Transverse colon (tissue), 4 donors: ENCODE results near the gene SLC25A13. TPM values are rescaled to one million over a fixed set of nuclear protein-coding genes. Genes with fewer than 3 reads are reported as not detected.

Experiments used
- DNase-seq: peaks from one replicate; pipeline ENCODE4 v3.0.0-alpha.2; 2019
- H3K27ac ChIP-seq, 4 donors: fragments of 200-600 bp; sonication (generic); 2 replicates each; pipeline ENCODE4 v1.5.1; 2016 to 2018; ENCODE audit warnings: inconsistent platforms in 4 of 4
- H3K27me3 ChIP-seq: fragments of 200-600 bp; sonication (generic); 2 replicates; pipeline ENCODE4 v1.5.1; 2017; ENCODE audit warnings: inconsistent platforms
- H3K36me3 ChIP-seq, 4 donors: fragments of 200-600 bp; sonication (generic); 2 replicates each; pipeline ENCODE4 v1.5.1; 2017 to 2019; ENCODE audit warnings: inconsistent platforms in 4 of 4
- H3K4me1 ChIP-seq, 4 donors: fragments of 200-600 bp; sonication (generic); 2 replicates each; pipeline ENCODE4 v1.5.1; 2017 to 2020; ENCODE audit warnings: inconsistent platforms in 4 of 4
- H3K4me3 ChIP-seq, 4 donors: fragments of 200-600 bp; sonication (generic); 1 replicate in 1 of 4; 2 replicates in 3 of 4; pipeline versions ENCODE4 v1.5.1 to v1.6.1; 2017 to 2019; ENCODE audit warnings: inconsistent platforms in 4 of 4
- H3K9me3 ChIP-seq, 2 donors: fragments of 200-600 bp; sonication (generic); 2 replicates each; pipeline ENCODE4 v1.5.1; 2017 to 2019; ENCODE audit warnings: inconsistent platforms in 2 of 2
- EP300 ChIP-seq: sonication (generic); formaldehyde crosslinking; IDR thresholded peaks from one replicate; pipeline ENCODE4 v1.6.1; 2017; ENCODE audit warnings: antibody characterized with exemption, low read depth
- POLR2A ChIP-seq: fragments of 450-650 bp; IDR thresholded peaks from one replicate; pipeline ENCODE4 v1.6.1; 2016; ENCODE audit warnings: antibody characterized with exemption, mild to moderate bottlenecking, moderate library complexity
- POLR2AphosphoS5 ChIP-seq, 3 donors: sonication (generic); formaldehyde crosslinking; IDR thresholded peaks; one replicate each; pipeline ENCODE4 v1.6.1; 2016; ENCODE audit warnings: antibody characterized with exemption in 3 of 3
- WGBS, 2 donors: methylation state at CpG; one replicate each; pipeline ENCODE4 v1.1.5; 2018; ENCODE audit warnings: low coverage in 1 of 2; 5-methylcytosine and 5-hydroxymethylcytosine counted together
- in situ Hi-C, 4 donors: fragments of 200-750 bp; cut with MboI; loops; one replicate each; pipeline versions ENCODE4 v1.15.0 to v1.15.1; 2017; ENCODE audit warnings: low sequenced_read_pairs in 3 of 4, low pct_ligation_motif_present in 1 of 4, low pct_unique_long_range_greater_than_20kb in 1 of 4
- intact Hi-C: fragments of 100-400 bp; cut with DNase I; formaldehyde crosslinking; loops from one replicate; pipeline ENCODE4 v1.15.1; 2023; ENCODE audit warnings: low total_unique reads
- total RNA-seq, 4 donors: library from RNA; depleted of rRNA; stranded (reverse); fragments of >200 nt; gene quantifications; one replicate each; pipeline ENCODE4 v1.1.0, GENCODE V29; 2016
- TF ChIP-seq, protein P1 (sequence below), 5 experiments: fragments of 200-600 bp in 3 of 5; fragments of 450-650 bp in 2 of 5; sonication (generic) in 3 of 5; IDR thresholded peaks; 1 replicate in 2 of 5; 2 replicates in 3 of 5; pipeline ENCODE4 v1.5.1; 2016 to 2017; ENCODE audit warnings: antibody characterized with exemption in 5 of 5, inconsistent platforms in 3 of 5, mild to moderate bottlenecking in 2 of 5, moderate library complexity in 1 of 5

Gene SLC25A13
- total RNA-seq, 4 donors from 2014 or later, result 7.8 to 68.9 (median 59.6) TPM

DNA sequence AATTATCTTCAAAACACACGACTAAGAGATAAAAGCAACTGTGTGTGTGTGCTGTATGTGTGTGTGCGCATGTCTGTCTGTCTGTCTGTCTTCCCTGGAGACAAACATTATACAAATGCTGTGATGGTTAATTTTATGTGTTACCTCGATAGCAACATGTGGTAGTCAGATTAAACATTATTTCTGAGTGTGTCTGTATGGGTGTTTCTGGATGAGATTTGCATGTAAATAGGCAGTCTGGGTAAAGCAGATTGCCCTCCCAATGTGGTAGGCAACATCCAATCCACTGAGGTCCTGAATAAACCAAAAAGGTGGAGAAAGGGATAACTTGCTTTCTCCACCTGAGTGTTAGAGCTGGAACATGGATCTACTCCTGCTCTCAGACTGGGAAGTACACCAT is 67.9 kb downstream of the SLC25A13 start:
- in situ Hi-C loops, result no loop called here

DNA sequence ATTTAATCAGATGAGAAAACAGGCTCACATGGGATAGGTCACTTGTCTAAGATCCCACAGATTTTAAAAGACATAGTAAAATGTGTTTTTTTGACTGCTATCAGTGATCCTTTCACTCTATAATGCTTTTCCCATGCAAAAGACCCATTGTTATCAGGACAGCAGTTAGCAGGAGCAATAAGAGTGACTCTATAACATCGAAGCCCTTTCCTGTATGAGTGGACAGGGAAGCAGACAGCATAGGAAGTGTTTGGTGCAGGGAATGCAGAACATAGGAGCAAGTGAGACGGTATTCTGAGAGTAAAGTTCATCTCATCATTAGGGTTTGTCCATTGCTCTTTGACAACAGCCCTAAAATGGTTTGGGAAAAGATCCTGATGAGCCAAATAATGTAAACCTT is 68.5 kb downstream of the SLC25A13 start:
- in situ Hi-C loops (no loop called here), intact Hi-C loops (no loop called here)
- Histone ChIP-seq H3K27ac (no peak overlapping the region), H3K4me3 (no peak overlapping the region), H3K9me3 (no peaks in the 10 kb centered on the region), H3K27me3 (no peaks in the 10 kb centered on the region), H3K36me3 (no peaks in the 10 kb centered on the region), H3K4me1 (no peaks in the 10 kb centered on the region)
- no peak for TF ChIP-seq POLR2AphosphoS5 (IDR thresholded peaks at IDR 0.05)
- no peak for TF ChIP-seq EP300
- TF ChIP-seq POLR2A, result no peak
- TF ChIP-seq, protein P1, sequence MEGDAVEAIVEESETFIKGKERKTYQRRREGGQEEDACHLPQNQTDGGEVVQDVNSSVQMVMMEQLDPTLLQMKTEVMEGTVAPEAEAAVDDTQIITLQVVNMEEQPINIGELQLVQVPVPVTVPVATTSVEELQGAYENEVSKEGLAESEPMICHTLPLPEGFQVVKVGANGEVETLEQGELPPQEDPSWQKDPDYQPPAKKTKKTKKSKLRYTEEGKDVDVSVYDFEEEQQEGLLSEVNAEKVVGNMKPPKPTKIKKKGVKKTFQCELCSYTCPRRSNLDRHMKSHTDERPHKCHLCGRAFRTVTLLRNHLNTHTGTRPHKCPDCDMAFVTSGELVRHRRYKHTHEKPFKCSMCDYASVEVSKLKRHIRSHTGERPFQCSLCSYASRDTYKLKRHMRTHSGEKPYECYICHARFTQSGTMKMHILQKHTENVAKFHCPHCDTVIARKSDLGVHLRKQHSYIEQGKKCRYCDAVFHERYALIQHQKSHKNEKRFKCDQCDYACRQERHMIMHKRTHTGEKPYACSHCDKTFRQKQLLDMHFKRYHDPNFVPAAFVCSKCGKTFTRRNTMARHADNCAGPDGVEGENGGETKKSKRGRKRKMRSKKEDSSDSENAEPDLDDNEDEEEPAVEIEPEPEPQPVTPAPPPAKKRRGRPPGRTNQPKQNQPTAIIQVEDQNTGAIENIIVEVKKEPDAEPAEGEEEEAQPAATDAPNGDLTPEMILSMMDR (IDR thresholded peaks at IDR 0.05), result no peak
- WGBS, 2 donors, result 56 to 60% methylated on average over 2 of the region's 2 CpGs
- no peak for DNase-seq

More for the DNA sequence above, 67.9 kb downstream of the SLC25A13 start:
- H3K27ac ChIP-seq, result no peak overlapping the region
- no peaks in the 10 kb centered on the region for H3K4me1 ChIP-seq
- TF ChIP-seq POLR2A (no peak), EP300 (no peak), POLR2AphosphoS5 (IDR thresholded peaks at IDR 0.05) (no peak)
- TF ChIP-seq, protein P1 (IDR thresholded peaks at IDR 0.05), result no peak
- 69 to 88% methylated on average over 3 of the region's 3 CpGs for WGBS, 2 donors
- no peak overlapping the region for H3K4me3 ChIP-seq
- intact Hi-C loops, result no loop called here
- H3K9me3 ChIP-seq, result no peaks in the 10 kb centered on the region
- H3K27me3 ChIP-seq, result no peaks in the 10 kb centered on the region
- no peaks in the 10 kb centered on the region for H3K36me3 ChIP-seq
- DNase-seq, result no peak

DNA sequence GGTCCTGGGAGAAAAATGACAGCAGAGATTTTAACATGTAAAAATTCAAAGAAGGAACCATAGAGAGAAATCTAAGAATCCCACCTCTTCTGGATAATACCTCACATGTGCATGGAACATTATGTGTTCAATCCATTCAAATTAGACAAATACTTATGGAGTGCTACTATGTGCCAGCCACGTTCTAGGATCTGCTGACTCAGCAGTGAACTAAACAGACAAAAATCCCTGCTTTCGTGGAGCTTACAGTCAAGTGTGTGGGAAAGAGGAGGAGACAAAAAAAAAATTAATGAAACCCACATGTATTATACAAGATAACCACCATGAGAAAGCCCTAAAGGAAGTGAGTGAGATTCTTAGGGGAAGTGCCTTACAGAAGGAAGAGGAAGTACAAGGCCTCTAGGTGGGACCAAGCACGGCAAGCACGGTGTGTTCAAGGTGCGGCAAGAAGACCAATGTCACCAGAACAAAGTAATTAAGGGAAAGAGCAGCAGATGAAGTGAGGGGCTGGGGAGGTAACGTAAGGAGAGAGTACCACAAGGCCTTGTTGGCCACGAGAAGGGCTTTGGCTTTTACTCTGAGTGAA is 71.0 kb downstream of the SLC25A13 start:
- Histone ChIP-seq H3K4me3 (no peak overlapping the region), H3K36me3 (no peaks in the 10 kb centered on the region), H3K27me3 (no peaks in the 10 kb centered on the region), H3K4me1 (no peaks in the 10 kb centered on the region), H3K9me3 (no peaks in the 10 kb centered on the region), H3K27ac (no peak overlapping the region)
- in situ Hi-C loops, result no loop called here
- intact Hi-C loops, result no loop called here
- WGBS, 2 donors, result 71 to 87% methylated on average over 7 of the region's 7 CpGs
- no peak for DNase-seq
- TF ChIP-seq POLR2A (no peak), EP300 (no peak), POLR2AphosphoS5 (IDR thresholded peaks at IDR 0.05) (no peak)
- TF ChIP-seq, protein P1 (IDR thresholded peaks at IDR 0.05), result no peak

DNA sequence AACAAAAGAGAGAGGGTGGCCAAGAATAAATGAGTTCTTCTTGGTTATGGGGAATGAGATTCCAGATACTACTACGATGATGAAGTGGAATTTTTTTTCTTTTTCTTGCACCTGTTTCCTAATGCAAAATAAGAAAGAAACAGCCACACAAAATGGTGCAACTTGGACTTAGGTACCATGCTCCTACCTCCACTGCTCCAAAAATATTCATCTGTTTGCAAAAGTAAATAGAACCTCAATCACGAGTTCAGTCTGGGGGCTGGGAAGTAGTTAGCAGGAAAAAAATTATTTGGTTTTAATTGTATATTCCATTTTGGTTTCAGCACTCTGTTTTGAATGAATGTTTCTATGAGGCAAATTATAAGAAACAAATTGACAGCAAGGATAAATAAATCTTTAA is 73.5 kb downstream of the SLC25A13 start:
- no peaks in the 10 kb centered on the region for H3K36me3 ChIP-seq
- H3K27ac ChIP-seq, result no peak overlapping the region
- intact Hi-C loops, result no loop called here
- WGBS, 2 donors, result 79 to 95% methylated on average over 2 of the region's 2 CpGs
- TF ChIP-seq, protein P1 (IDR thresholded peaks at IDR 0.05), result no peak
- TF ChIP-seq POLR2A, result no peak
- no peak for TF ChIP-seq POLR2AphosphoS5 (IDR thresholded peaks at IDR 0.05)
- TF ChIP-seq EP300, result no peak
- no peak for DNase-seq
- no peaks in the 10 kb centered on the region for H3K9me3 ChIP-seq
- H3K4me3 ChIP-seq, result no peak overlapping the region
- no peaks in the 10 kb centered on the region for H3K27me3 ChIP-seq
- in situ Hi-C loops, result no loop called here
- H3K4me1 ChIP-seq, result no peaks in the 10 kb centered on the region
